Amniotic epithelial cell (primary cell): ENCODE data around the gene MYO6.
A peak's percentile ranks its signal among the peaks of the same experiment; 100 is the strongest.
"Not testable (repeated sequence)": the region's sequence is repeated elsewhere in the genome, so short reads cannot be mapped to it uniquely, and the experiment has no call there.

Experiments
- DNase-seq: peaks from one replicate; pipeline ENCODE4 v3.0.0-alpha.2; 2010; ENCODE audit warnings: low read depth

MYO6 gene

GRCh38 chr6:75748743-75749538 lies at the start of gene MYO6:
TSS of gene MYO6 (plus strand) at chr6:75749239. CDS start at chr6:75817548, 68,309 bp downstream.
- DNase-seq = peak; percentile 47

- not testable (repeated sequence) for DNase-seq
These were observed 40.7 kb upstream of the MYO6 start for GRCh38 chr6:75708334-75708733.

GRCh38 chr6:75711173-75711572 lies 37.9 kb upstream of the MYO6 start:
- DNase-seq = no peak

DNA sequence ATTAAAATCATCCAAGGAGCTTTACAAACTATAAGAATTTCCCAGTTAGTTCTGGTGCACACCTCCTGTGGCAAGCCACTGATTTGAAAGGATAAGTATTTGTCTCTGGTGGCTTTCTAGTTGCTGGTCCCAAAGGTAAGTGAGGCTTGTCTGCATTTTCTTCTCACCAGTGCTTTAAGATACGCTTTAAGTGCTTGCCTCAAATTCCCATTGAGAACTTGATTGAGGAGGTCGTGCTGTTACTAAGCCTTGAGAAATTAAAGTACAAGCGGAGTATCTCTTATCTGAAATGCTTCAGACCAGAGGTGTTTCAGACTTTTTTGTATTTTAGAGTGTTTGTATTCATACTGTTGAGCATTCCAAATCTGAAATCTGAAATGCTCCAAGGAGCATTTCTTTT lies 29.9 kb upstream of the MYO6 start:
- no peak for DNase-seq

GRCh38 chr6:75723382-75723781 lies 25.7 kb upstream of the MYO6 start:
- no peak for DNase-seq

- DNase-seq = peak; percentile 10
These were observed 21.8 kb upstream of the MYO6 start for GRCh38 chr6:75727206-75727605.

GRCh38 chr6:75731029-75731428 lies 18.0 kb upstream of the MYO6 start:
- DNase-seq = not testable (repeated sequence)

DNA sequence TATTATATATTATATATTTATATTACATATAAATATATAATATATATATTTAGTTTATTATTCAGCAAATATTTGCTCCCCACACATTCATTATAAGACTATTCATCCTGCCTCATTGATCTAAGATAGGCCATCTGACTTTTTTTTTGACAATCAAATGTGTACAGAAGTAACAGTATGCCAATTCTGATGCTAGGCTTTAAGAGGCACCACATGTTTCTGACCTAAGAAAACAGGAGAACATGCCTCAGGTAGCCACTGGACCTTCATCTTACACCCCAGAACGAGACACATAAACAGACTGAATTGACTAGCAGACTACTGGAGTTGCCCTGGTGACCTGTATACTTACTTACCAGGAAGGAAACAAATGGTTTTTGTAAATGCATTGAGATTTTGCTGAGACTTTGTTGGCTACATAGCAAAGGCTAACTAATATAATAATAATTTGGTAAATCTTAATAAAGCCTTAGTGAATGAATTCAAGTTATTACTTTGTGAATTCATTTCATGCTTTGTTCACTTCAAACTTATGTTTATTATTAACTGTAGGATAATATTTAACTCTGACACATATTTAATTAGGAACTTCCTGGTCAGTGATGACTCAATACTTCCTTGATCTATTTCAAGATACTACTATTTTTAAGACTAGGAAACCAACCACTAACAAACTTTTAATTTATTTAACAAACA lies 13.4 kb upstream of the MYO6 start:
- DNase-seq = no peak

- DNase-seq = no peak
These were observed 5.1 kb upstream of the MYO6 start for GRCh38 chr6:75743971-75744370.

DNA sequence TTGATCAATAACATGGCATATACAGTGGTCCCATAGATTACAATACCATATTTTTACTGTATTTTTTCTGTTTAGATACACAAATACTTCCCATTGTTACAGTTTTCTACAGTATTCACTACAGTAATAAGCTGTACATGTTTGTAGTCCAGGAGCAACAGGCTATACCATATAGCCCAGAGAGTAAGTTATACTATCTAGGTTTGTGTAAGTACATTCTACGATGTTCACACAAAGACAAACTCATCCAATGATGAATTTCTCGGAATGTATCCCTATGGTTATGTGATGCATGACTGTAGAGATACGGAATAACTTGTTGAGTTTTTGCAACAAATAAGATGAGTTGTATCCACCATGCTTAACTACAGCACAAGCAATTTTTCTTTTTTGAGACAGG lies 3.6 kb upstream of the MYO6 start:
- no peak for DNase-seq

GRCh38 chr6:75746221-75746620 lies 2.8 kb upstream of the MYO6 start:
- DNase-seq = no peak

- no peak for DNase-seq
These were observed 1.7 kb upstream of the MYO6 start for GRCh38 chr6:75747152-75747992.

DNA sequence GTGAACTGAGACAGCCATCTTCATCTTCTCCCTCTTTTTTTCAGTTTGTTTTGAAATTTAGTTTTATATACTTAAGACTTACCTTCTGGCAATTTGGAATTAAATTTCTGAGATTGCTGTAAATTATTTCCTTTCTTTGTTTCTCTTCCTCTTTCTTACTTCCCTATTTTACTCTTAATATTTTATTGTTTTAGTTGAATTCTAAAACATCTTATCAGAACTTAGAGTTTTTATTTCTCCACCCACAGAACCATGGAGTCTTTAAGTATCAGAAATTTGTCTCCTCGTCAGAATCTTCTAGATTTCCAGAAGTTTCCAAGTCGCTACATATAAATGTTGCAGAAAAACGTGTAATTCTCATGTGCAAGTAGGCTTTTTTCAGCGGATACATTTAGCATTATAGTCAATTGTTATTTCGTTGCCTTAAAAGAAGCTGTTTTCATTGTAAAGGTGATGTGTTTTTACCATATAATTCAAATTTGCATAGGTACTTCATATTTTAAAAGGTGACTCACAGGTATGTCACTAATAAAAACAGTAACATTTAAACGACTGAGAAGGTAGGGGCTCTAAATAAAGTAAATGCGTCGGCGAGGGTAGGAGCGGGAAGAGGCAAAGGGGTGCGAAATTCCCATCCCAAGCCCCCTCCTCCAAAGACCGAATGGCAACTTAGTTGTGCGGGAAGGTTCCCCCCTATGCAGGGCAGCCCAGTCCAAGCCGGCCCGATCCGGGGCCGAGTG lies 866 bp upstream of the MYO6 start:
- no peak for DNase-seq

GRCh38 chr6:75751443-75751842 lies 2.4 kb downstream of the MYO6 start:
- peak; percentile 51 for DNase-seq

DNA sequence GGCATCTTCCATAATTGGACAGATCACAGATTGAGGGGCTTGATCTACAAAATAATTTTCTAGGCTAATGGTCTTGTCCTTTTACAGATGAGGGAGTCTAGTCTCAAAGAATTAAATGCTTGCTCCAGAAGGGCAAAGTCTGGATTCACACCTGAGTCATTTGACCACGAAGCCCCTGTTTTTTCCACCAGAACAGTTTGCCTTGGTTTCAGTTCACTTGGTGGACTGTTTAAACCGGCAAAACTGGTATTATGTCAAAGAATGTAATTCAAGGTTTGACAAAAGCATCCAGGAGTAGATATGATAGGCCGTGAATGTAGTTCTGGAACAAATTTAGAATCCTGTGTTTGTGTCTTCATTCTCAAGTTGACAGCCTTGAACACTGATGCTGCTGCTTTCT lies 3.3 kb downstream of the MYO6 start:
- peak; percentile 21 for DNase-seq

- DNase-seq = peak; percentile 78
These were observed 6.7 kb downstream of the MYO6 start for GRCh38 chr6:75755704-75756103.

DNA sequence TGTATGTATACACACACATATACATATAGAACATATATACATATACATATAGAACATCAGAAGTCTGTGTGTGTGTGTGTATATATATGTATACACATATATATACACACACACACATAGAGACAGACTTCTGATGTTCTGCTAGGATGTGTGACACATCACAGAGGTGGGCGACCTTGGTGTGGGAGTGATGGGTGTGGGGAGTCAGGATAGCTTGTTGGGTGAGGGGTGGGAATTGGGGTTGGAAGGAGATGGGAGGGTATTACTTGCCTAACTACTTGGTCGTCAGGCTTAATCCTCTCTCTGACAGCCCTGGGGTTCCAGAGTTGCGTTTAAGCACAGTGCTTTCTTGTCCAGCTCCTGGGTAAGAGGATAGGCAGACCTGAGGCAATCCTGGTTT lies 8.3 kb downstream of the MYO6 start:
- DNase-seq = peak; percentile 25

DNA sequence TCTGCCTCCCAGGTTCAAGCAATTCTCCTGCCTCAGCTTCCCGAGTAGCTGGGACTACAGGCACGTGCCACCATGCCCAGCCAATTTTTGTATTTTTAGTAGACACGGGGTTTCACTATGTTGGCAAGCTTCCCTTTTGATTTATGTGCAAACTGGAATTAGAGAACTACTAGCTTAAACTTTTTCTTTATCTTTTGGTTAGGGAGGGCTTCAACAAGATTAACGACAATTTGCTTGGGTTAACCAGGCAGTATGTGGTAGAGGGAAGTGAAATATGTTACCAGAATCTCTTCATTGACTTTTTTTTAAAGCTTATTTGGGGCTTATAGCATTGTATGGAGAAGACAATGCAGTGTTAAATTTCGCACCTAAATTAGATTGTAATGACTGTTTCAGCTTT lies 9.0 kb downstream of the MYO6 start:
- no peak for DNase-seq

- no peak for DNase-seq
These were observed 10.2 kb downstream of the MYO6 start for GRCh38 chr6:75759207-75759606.

GRCh38 chr6:75760320-75760719 lies 11.3 kb downstream of the MYO6 start:
- no peak for DNase-seq

GRCh38 chr6:75761489-75761888 lies 12.4 kb downstream of the MYO6 start:
- no peak for DNase-seq

- no peak for DNase-seq
These were observed 13.0 kb downstream of the MYO6 start for GRCh38 chr6:75762063-75762462.
